Fibroblast of lung (primary cell): Measurements from ENCODE around the gene FAM131A. TPM values are rescaled to one million over a fixed set of nuclear protein-coding genes. Genes with fewer than 3 reads are reported as not detected.
A peak's percentile ranks its signal among the peaks of the same experiment; 100 is the strongest.

ENCODE experiments used
- DNase-seq, 2 donors: peaks; one replicate each; pipeline versions ENCODE4 v3.0.0 to v3.0.0-alpha.2; 2010; ENCODE audit warnings: low read depth in 2 of 2
- H2AFZ ChIP-seq: 2 replicates; pipeline ENCODE4 v1.5.1; 2012; ENCODE audit warnings: low read length, control low read depth, inconsistent platforms
- H3K27ac ChIP-seq: 2 replicates; pipeline ENCODE4 v1.5.1; 2011; ENCODE audit warnings: low read length, control low read depth; ENCODE audit not compliant: insufficient read depth
- H3K27me3 ChIP-seq: 2 replicates; pipeline ENCODE4 v1.5.1; 2011; ENCODE audit warnings: mild to moderate bottlenecking, low read length; ENCODE audit not compliant: control insufficient read depth, insufficient read depth
- H3K36me3 ChIP-seq: 2 replicates; pipeline ENCODE4 v1.5.1; 2011; ENCODE audit warnings: low read length; ENCODE audit not compliant: control insufficient read depth, insufficient read depth
- H3K4me1 ChIP-seq: 2 replicates; pipeline ENCODE4 v1.5.1; 2011; ENCODE audit warnings: low read length; ENCODE audit not compliant: control insufficient read depth, insufficient read depth; ENCODE audit errors: extremely low read depth
- H3K4me2 ChIP-seq: 2 replicates; pipeline ENCODE4 v1.5.1; 2011; ENCODE audit warnings: low read length, control low read depth; ENCODE audit not compliant: insufficient read depth; ENCODE audit errors: extremely low read depth
- H3K4me3 ChIP-seq, 4 experiments: fragments of 200-600 bp in 1 of 4; sonication (generic) in 1 of 4; replicated peaks in 1 of 4; 2 replicates each; pipeline ENCODE4 v1.5.1; 2011 to 2016; ENCODE audit warnings: low read length in 4 of 4, low read depth in 3 of 4, mild to moderate bottlenecking in 3 of 4, control low read depth in 2 of 4, inconsistent platforms in 1 of 4, mixed read lengths in 1 of 4; ENCODE audit not compliant: insufficient read depth in 1 of 4; ENCODE audit errors: control extremely low read depth in 1 of 4
- H3K79me2 ChIP-seq: 2 replicates; pipeline ENCODE4 v1.5.1; 2012; ENCODE audit warnings: mild to moderate bottlenecking, low read length, inconsistent platforms; ENCODE audit not compliant: control insufficient read depth, insufficient read depth
- H3K9ac ChIP-seq: 2 replicates; pipeline ENCODE4 v1.5.1; 2011; ENCODE audit warnings: mild to moderate bottlenecking, low read length, control low read depth; ENCODE audit not compliant: insufficient read depth
- H3K9me3 ChIP-seq: 2 replicates; pipeline ENCODE4 v1.5.1; 2012; ENCODE audit warnings: low read depth, low read length; ENCODE audit not compliant: control insufficient read depth, insufficient read depth
- H4K20me1 ChIP-seq: 2 replicates; pipeline ENCODE4 v1.5.1; 2011; ENCODE audit warnings: low read length; ENCODE audit not compliant: control insufficient read depth, insufficient read depth; ENCODE audit errors: extremely low read depth
- EZH2 ChIP-seq: IDR thresholded peaks from 2 replicates; pipeline ENCODE4 v1.5.1; 2012; ENCODE audit warnings: low read length, control low read depth, mild to moderate bottlenecking; ENCODE audit errors: missing control alignments
- polyA minus RNA-seq: library from RNA; depleted of rRNA, polyadenylated mRNA; stranded (reverse); fragments of >200 nt; gene quantifications from 2 replicates; pipeline ENCODE4 v1.2.3, GENCODE V29; 2011; ENCODE audit warnings: low replicate concordance
- polyA plus RNA-seq, 2 donors: library from polyadenylated mRNA; depleted of rRNA in 1 of 2; stranded (reverse) in 1 of 2; unstranded in 1 of 2; fragments of >200 nt; gene quantifications; 2 replicates each; pipeline ENCODE4 v1.2.1, GENCODE V29; 2011 to 2012; ENCODE audit warnings: missing spikeins in 1 of 2
- total RNA-seq: library from RNA; depleted of rRNA; stranded (reverse); fragments of >200 nt; gene quantifications from 2 replicates; pipeline ENCODE4 v1.2.1, GENCODE V29; 2014
- TF ChIP-seq, protein P1 (sequence below), 2 donors: IDR thresholded peaks in 1 of 2; conservative IDR thresholded peaks in 1 of 2; 1 replicate in 1 of 2; 2 replicates in 1 of 2; pipeline ENCODE4 v1.5.1; 2011 to 2012; ENCODE audit warnings: low read length in 2 of 2, control low read depth in 1 of 2, inconsistent platforms in 1 of 2, low read depth in 1 of 2, mild to moderate bottlenecking in 1 of 2

FAM131A gene, protein sequence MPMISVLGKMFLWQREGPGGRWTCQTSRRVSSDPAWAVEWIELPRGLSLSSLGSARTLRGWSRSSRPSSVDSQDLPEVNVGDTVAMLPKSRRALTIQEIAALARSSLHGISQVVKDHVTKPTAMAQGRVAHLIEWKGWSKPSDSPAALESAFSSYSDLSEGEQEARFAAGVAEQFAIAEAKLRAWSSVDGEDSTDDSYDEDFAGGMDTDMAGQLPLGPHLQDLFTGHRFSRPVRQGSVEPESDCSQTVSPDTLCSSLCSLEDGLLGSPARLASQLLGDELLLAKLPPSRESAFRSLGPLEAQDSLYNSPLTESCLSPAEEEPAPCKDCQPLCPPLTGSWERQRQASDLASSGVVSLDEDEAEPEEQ
- total RNA-seq: 18.5 and 22.3 TPM in 2 replicates
- polyA plus RNA-seq: 9.3 and 13.4 TPM in 2 replicates
- 8.2 and 15.1 TPM in 2 replicates for polyA plus RNA-seq (2012)
- polyA minus RNA-seq: 12.5 and 18.4 TPM in 2 replicates

- Histone ChIP-seq H3K27ac (peak within 1 kb of the TSS; percentile 92), H3K9me3 (no peaks in the 10 kb centered on the region), H3K4me2 (peak within 1 kb of the TSS; percentile 95), H2AFZ (no peak within 1 kb of the TSS), H3K36me3 (peaks cover 19% of the 10 kb centered on the region), H3K27me3 (no peaks in the 10 kb centered on the region), H3K79me2 (peaks cover 17% of the 10 kb centered on the region), H4K20me1 (no peaks in the 10 kb centered on the region), H3K4me3 (peak within 1 kb of the TSS; percentile 47 to 72 (median 60)), H3K9ac (peak within 1 kb of the TSS; percentile 86), H3K4me1 (peaks cover 32% of the 10 kb centered on the region)
- peak; percentile 43 to 61 for DNase-seq
- TF ChIP-seq EZH2: no peak
- TF ChIP-seq, protein P1, sequence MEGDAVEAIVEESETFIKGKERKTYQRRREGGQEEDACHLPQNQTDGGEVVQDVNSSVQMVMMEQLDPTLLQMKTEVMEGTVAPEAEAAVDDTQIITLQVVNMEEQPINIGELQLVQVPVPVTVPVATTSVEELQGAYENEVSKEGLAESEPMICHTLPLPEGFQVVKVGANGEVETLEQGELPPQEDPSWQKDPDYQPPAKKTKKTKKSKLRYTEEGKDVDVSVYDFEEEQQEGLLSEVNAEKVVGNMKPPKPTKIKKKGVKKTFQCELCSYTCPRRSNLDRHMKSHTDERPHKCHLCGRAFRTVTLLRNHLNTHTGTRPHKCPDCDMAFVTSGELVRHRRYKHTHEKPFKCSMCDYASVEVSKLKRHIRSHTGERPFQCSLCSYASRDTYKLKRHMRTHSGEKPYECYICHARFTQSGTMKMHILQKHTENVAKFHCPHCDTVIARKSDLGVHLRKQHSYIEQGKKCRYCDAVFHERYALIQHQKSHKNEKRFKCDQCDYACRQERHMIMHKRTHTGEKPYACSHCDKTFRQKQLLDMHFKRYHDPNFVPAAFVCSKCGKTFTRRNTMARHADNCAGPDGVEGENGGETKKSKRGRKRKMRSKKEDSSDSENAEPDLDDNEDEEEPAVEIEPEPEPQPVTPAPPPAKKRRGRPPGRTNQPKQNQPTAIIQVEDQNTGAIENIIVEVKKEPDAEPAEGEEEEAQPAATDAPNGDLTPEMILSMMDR (conservative IDR thresholded peaks at IDR 0.05 in 1 of 2, IDR thresholded peaks at IDR 0.05 in 1 of 2; ENCODE audit: low read depth in 1 of 2, low read length in 2 of 2): no peak
These were observed at the start of gene FAM131A for GRCh38 chr3:184337399-184337714. Gene FAM131A, plus strand, starts transcription at chr3:184337600. Its CDS starts 31 bp downstream, at chr3:184337631.

DNA sequence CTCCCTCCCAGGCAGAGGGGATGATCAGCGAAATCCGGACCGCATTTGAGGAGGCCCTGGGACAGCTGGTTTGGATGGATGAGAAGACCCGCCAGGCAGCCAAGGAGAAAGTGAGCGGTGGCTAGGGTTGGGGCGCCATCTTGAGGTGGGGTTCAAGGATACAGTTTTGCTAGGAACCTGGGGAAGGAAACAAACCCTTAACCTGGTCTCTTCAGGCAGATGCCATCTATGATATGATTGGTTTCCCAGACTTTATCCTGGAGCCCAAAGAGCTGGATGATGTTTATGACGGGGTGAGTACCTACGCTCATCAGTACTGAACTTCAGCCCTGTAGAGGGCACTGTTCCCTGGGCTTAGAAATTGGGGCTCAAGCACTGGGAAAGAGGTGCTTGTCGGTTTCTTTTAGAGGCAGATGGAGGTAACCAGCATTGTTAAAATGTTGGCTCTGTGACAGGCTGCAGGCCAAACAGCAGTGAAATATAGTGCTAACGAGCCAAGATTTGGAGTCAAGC, 47.9 kb upstream of the FAM131A start:
- peak; percentile 19 to 52 for DNase-seq
- H3K27ac ChIP-seq: no peak overlapping the region
- no peaks in the 10 kb centered on the region for H3K79me2 ChIP-seq
- no peaks in the 10 kb centered on the region for H4K20me1 ChIP-seq
- no peak overlapping the region for H3K9ac ChIP-seq
- no peak overlapping the region for H3K4me3 ChIP-seq
- peaks cover 11% of the 10 kb centered on the region for H3K27me3 ChIP-seq
- no peaks in the 10 kb centered on the region for H3K36me3 ChIP-seq
- H2AFZ ChIP-seq: no peak overlapping the region
- no peaks in the 10 kb centered on the region for H3K9me3 ChIP-seq
- H3K4me1 ChIP-seq: no peaks in the 10 kb centered on the region
- no peak for TF ChIP-seq EZH2
- TF ChIP-seq, protein P1 (conservative IDR thresholded peaks at IDR 0.05 in 1 of 2, IDR thresholded peaks at IDR 0.05 in 1 of 2; ENCODE audit: low read depth in 1 of 2, low read length in 2 of 2): peak; percentile 62 to 72
- no peak overlapping the region for H3K4me2 ChIP-seq

- H3K4me2 ChIP-seq: no peak overlapping the region
- H3K27me3 ChIP-seq: peaks cover 13% of the 10 kb centered on the region
- H2AFZ ChIP-seq: no peak overlapping the region
- no peak for TF ChIP-seq EZH2
- TF ChIP-seq, protein P1 (conservative IDR thresholded peaks at IDR 0.05 in 1 of 2, IDR thresholded peaks at IDR 0.05 in 1 of 2; ENCODE audit: low read depth in 1 of 2, low read length in 2 of 2): no peak
- no peak overlapping the region for H3K27ac ChIP-seq
- no peaks in the 10 kb centered on the region for H3K36me3 ChIP-seq
- no peak overlapping the region for H3K4me3 ChIP-seq
- no peaks in the 10 kb centered on the region for H3K4me1 ChIP-seq
- no peaks in the 10 kb centered on the region for H4K20me1 ChIP-seq
- H3K9me3 ChIP-seq: no peaks in the 10 kb centered on the region
- no peak overlapping the region for H3K9ac ChIP-seq
- DNase-seq: no peak
- H3K79me2 ChIP-seq: no peaks in the 10 kb centered on the region
These were observed 47.1 kb upstream of the FAM131A start for GRCh38 chr3:184290331-184290730.
